HG03025 (cell line): Measurements from ENCODE around the gene TOX2.
"Not testable (repeated sequence)": the region's sequence is repeated elsewhere in the genome, so short reads cannot be mapped to it uniquely, and the experiment has no call there.

Experiments
- ATAC-seq: cut with Tn5 transposase; IDR thresholded peaks from one replicate; pipeline ENCODE4 v1.9.1; 2021; ENCODE audit warnings: mild to moderate bottlenecking, moderate library complexity; ENCODE audit not compliant: unreplicated experiment, low FRiP score

TOX2 gene

GRCh38 chr20:44044712-44045111 lies 130.1 kb downstream of the TOX2 start:
- ATAC-seq, result not testable (repeated sequence)

GRCh38 chr20:44050327-44050726 lies 135.7 kb downstream of the TOX2 start:
- ATAC-seq, result no peak

GRCh38 chr20:44050925-44051660 lies 136.4 kb downstream of the TOX2 start:
- ATAC-seq, result no peak

GRCh38 chr20:44051661-44052000 lies 137.0 kb downstream of the TOX2 start:
- no peak for ATAC-seq

- no peak for ATAC-seq
Measured at GRCh38 chr20:44052166-44052565, 137.5 kb downstream of the TOX2 start.

GRCh38 chr20:44053046-44053445 lies 138.4 kb downstream of the TOX2 start:
- no peak for ATAC-seq

GRCh38 chr20:44054118-44054517 lies 139.5 kb downstream of the TOX2 start:
- no peak for ATAC-seq

GRCh38 chr20:44054849-44055248 lies 140.2 kb downstream of the TOX2 start:
- no peak for ATAC-seq

GRCh38 chr20:44056010-44056698 lies 141.5 kb downstream of the TOX2 start:
- ATAC-seq, result no peak

- no peak for ATAC-seq
Measured at GRCh38 chr20:44057698-44058675, 143.3 kb downstream of the TOX2 start.

GRCh38 chr20:44064501-44065400 lies 150.1 kb downstream of the TOX2 start:
- no peak for ATAC-seq

GRCh38 chr20:44065401-44066340 lies 151.0 kb downstream of the TOX2 start:
- ATAC-seq, result no peak

GRCh38 chr20:44066645-44067606 lies 152.3 kb downstream of the TOX2 start:
- no peak for ATAC-seq

GRCh38 chr20:44067650-44068081 lies 153.0 kb downstream of the TOX2 start:
- no peak for ATAC-seq

- no peak for ATAC-seq
Measured at GRCh38 chr20:44068316-44069201, 153.9 kb downstream of the TOX2 start.

GRCh38 chr20:44069203-44070011 lies 154.8 kb downstream of the TOX2 start:
- no peak for ATAC-seq
